ENCODE measurements around the gene PCDH7.

The PCDH7 gene

GRCh38 chr4:30720021-30720660, at the start of gene PCDH7:
Gene PCDH7 (plus strand): TSS chr4:30720369. CDS start chr4:30721423, 1,054 bp downstream.
- no peak within 1 kb of the TSS for H3K4me3 ChIP-seq (ENCODE audit: low read depth, low read length)
- TF ChIP-seq, protein P1, sequence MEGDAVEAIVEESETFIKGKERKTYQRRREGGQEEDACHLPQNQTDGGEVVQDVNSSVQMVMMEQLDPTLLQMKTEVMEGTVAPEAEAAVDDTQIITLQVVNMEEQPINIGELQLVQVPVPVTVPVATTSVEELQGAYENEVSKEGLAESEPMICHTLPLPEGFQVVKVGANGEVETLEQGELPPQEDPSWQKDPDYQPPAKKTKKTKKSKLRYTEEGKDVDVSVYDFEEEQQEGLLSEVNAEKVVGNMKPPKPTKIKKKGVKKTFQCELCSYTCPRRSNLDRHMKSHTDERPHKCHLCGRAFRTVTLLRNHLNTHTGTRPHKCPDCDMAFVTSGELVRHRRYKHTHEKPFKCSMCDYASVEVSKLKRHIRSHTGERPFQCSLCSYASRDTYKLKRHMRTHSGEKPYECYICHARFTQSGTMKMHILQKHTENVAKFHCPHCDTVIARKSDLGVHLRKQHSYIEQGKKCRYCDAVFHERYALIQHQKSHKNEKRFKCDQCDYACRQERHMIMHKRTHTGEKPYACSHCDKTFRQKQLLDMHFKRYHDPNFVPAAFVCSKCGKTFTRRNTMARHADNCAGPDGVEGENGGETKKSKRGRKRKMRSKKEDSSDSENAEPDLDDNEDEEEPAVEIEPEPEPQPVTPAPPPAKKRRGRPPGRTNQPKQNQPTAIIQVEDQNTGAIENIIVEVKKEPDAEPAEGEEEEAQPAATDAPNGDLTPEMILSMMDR (IDR thresholded peaks at IDR 0.05; ENCODE audit: low read depth, low read length, missing control alignments) = no peak
- DNase-seq (ENCODE audit: low read depth) = no peak

- TF ChIP-seq, protein P1 (IDR thresholded peaks at IDR 0.05; ENCODE audit: low read depth, low read length, missing control alignments) = no peak
- H3K4me3 ChIP-seq (ENCODE audit: low read depth, low read length) = no peak overlapping the region
- DNase-seq (ENCODE audit: low read depth) = no peak
These were observed 48.2 kb upstream of the PCDH7 start for GRCh38 chr4:30671926-30672448.

- H3K4me3 ChIP-seq (ENCODE audit: low read depth, low read length) = no peak overlapping the region
- TF ChIP-seq, protein P1 (IDR thresholded peaks at IDR 0.05; ENCODE audit: low read depth, low read length, missing control alignments) = no peak
- DNase-seq (ENCODE audit: low read depth) = no peak
These were observed 24.0 kb upstream of the PCDH7 start for GRCh38 chr4:30696191-30696590.

- H3K4me3 ChIP-seq (ENCODE audit: low read depth, low read length) = no peak overlapping the region
- DNase-seq (ENCODE audit: low read depth) = no peak
- TF ChIP-seq, protein P1 (IDR thresholded peaks at IDR 0.05; ENCODE audit: low read depth, low read length, missing control alignments) = peak; percentile 39
These were observed 5.6 kb upstream of the PCDH7 start for GRCh38 chr4:30714408-30715031.

DNA sequence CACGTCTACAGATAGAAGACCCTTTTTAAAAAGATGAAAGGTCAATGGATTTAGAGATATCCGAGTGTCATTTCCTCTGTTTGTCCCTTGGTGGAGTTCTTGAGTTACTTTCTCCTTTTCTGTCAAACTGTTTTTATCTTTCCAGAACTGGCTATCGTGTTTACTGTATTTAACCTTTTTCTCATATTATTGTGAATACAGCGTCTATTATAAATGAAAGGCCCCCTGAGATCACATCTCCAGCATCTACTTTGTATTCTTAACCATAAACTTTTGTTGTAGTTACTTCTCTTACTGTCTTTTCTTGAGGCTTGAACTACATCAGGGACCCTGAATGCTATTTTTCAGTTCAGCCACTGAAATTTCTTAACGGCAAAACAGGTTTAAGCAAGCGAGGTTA, 4.0 kb upstream of the PCDH7 start:
- H3K4me3 ChIP-seq (ENCODE audit: low read depth, low read length) = no peak overlapping the region
- DNase-seq (ENCODE audit: low read depth) = no peak
- TF ChIP-seq, protein P1 (IDR thresholded peaks at IDR 0.05; ENCODE audit: low read depth, low read length, missing control alignments) = no peak

DNA sequence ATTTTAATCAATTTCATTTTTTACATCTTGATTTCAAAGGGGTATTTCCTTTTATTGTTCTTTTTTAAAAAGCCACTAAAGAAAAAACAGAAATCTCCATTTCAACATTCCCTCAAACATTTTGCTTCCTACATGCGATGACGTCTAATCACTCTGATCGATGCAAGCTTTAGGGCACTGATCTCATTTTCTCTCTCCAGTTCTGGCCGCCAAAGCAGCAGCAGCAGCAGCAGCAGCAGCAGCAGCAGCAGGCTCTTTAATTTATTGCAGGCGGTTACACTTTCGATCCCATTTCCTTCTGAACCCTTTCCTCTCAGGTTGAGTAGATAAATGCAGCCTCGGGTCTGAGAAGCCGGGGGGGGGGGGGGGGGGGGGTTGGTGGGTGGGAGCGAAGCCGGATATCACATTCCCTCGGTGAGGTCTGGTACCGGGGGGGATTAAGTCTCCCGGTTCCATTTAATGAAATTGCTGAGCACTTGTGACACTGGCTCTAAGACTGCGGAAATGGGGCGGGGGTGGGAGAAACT, 3.4 kb upstream of the PCDH7 start:
- H3K4me3 ChIP-seq (ENCODE audit: low read depth, low read length) = no peak overlapping the region
- TF ChIP-seq, protein P1 (IDR thresholded peaks at IDR 0.05; ENCODE audit: low read depth, low read length, missing control alignments) = no peak
- no peak for DNase-seq (ENCODE audit: low read depth)
